Uterus (tissue), 4 donors: ENCODE measurements around the gene SYS1. TPM values are rescaled to one million over a fixed set of nuclear protein-coding genes. Genes with fewer than 3 reads are reported as not detected.

Experiments
- DNase-seq, 2 donors: peaks; one replicate each; pipeline ENCODE4 v3.0.0-alpha.2; 2019 to 2020
- H3K27ac ChIP-seq, 2 donors: fragments of 200-600 bp; sonication (generic); 1 replicate in 1 of 2; 2 replicates in 1 of 2; pipeline ENCODE4 v1.5.1; 2016 to 2018
- H3K27me3 ChIP-seq, 2 donors: fragments of 200-600 bp; sonication (generic); one replicate each; pipeline ENCODE4 v1.5.1; 2018 to 2019; ENCODE audit warnings: control low read depth in 1 of 2
- H3K36me3 ChIP-seq, 2 donors: fragments of 200-600 bp; sonication (generic); one replicate each; pipeline ENCODE4 v1.5.1; 2019; ENCODE audit warnings: control low read depth in 1 of 2
- H3K4me1 ChIP-seq, 2 donors: fragments of 200-600 bp; sonication (generic); one replicate each; pipeline ENCODE4 v1.5.1; 2018 to 2019; ENCODE audit warnings: control low read depth in 1 of 2
- H3K4me3 ChIP-seq, 2 donors: fragments of 200-600 bp; sonication (generic); 1 replicate in 1 of 2; 2 replicates in 1 of 2; pipeline ENCODE4 v1.5.1; 2018 to 2019; ENCODE audit warnings: mild to moderate bottlenecking in 1 of 2
- H3K9me3 ChIP-seq, 2 donors: fragments of 200-600 bp; sonication (generic); one replicate each; pipeline ENCODE4 v1.5.1; 2019; ENCODE audit warnings: control low read depth in 1 of 2
- POLR2A ChIP-seq, 2 donors: fragments of 450-650 bp; IDR thresholded peaks; one replicate each; pipeline ENCODE4 v1.6.1; 2016; ENCODE audit warnings: antibody characterized with exemption in 2 of 2, mild to moderate bottlenecking in 1 of 2, moderate library complexity in 1 of 2
- intact Hi-C: fragments of 100-400 bp; cut with DNase I; formaldehyde crosslinking; loops from one replicate; pipeline ENCODE4 v1.15.1; 2023; ENCODE audit warnings: low total_unique reads
- total RNA-seq, 4 donors: library from RNA; depleted of rRNA in 3 of 4; stranded (reverse); fragments of >200 nt in 3 of 4; gene quantifications; one replicate each; pipeline versions ENCODE4 v1.1.0 to v1.2.4, GENCODE V29; 2014 to 2023
- TF ChIP-seq, protein P1 (sequence below), 4 experiments: fragments of 200-600 bp in 2 of 4; fragments of 450-650 bp in 2 of 4; sonication (generic) in 2 of 4; IDR thresholded peaks; one replicate each; pipeline ENCODE4 v1.5.1; 2016 to 2019; ENCODE audit warnings: antibody characterized with exemption in 4 of 4, mild to moderate bottlenecking in 2 of 4, moderate library complexity in 1 of 4
- donor health status: DM: yes; HTN: yes; CAD: no.

Gene SYS1
- total RNA-seq, 4 donors from 2014 or later: 19.0 to 35.6 (median 25.0) TPM

DNA sequence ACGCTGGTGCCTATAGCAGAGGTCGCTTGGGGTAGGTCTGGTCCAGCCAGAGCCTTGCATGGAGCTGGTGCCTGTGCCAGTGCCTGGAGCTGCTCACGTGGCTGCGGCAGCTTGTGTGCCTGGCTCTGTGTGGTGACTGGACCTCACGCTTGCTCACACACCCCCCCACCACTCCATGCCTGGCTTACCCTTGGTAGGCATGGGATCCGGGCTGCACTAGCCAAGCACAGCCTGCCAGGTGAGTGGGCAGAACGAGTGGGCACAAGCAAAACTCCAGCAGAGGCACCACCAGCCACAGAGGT lies 32.1 kb downstream of the SYS1 start:
- no peak overlapping the region for H3K4me3 ChIP-seq
- intact Hi-C loops: no loop called here

DNA sequence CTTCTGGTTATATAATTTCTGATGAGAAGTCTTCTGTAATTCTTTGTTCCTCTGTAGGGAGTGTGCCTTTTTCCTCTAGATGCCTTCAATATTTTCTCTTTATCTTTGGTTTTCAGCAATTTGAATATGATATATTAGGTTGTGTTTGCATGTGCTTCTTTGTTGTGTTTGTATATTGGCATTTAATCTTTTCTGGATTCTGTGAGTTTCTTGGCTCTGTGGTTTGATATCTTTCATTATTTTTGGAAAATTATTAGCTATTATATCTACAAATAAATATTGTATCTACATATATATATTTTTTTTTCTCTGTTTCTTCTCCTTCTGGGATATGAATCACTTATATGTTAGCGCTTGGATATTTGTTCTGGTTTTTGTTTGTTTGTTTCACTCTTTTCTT lies 36.1 kb downstream of the SYS1 start:
- Histone ChIP-seq H3K27me3 (no peaks in the 10 kb centered on the region), H3K36me3 (no peaks in the 10 kb centered on the region), H3K4me3 (no peak overlapping the region), H3K9me3 (no peaks in the 10 kb centered on the region), H3K27ac (no peak overlapping the region), H3K4me1 (no peaks in the 10 kb centered on the region)
- intact Hi-C loops: no loop called here
- no peak for DNase-seq
- TF ChIP-seq POLR2A (IDR thresholded peaks at IDR 0.05): no peak
- TF ChIP-seq, protein P1, sequence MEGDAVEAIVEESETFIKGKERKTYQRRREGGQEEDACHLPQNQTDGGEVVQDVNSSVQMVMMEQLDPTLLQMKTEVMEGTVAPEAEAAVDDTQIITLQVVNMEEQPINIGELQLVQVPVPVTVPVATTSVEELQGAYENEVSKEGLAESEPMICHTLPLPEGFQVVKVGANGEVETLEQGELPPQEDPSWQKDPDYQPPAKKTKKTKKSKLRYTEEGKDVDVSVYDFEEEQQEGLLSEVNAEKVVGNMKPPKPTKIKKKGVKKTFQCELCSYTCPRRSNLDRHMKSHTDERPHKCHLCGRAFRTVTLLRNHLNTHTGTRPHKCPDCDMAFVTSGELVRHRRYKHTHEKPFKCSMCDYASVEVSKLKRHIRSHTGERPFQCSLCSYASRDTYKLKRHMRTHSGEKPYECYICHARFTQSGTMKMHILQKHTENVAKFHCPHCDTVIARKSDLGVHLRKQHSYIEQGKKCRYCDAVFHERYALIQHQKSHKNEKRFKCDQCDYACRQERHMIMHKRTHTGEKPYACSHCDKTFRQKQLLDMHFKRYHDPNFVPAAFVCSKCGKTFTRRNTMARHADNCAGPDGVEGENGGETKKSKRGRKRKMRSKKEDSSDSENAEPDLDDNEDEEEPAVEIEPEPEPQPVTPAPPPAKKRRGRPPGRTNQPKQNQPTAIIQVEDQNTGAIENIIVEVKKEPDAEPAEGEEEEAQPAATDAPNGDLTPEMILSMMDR (IDR thresholded peaks at IDR 0.05): no peak

More for the DNA sequence above, 32.1 kb downstream of the SYS1 start:
- H3K4me1 ChIP-seq: no peaks in the 10 kb centered on the region
- no peaks in the 10 kb centered on the region for H3K9me3 ChIP-seq
- TF ChIP-seq, protein P1 (IDR thresholded peaks at IDR 0.05): no peak
- no peak for TF ChIP-seq POLR2A (IDR thresholded peaks at IDR 0.05)
- DNase-seq: no peak
- H3K27me3 ChIP-seq: no peaks in the 10 kb centered on the region
- no peaks in the 10 kb centered on the region for H3K36me3 ChIP-seq
- no peak overlapping the region for H3K27ac ChIP-seq

DNA sequence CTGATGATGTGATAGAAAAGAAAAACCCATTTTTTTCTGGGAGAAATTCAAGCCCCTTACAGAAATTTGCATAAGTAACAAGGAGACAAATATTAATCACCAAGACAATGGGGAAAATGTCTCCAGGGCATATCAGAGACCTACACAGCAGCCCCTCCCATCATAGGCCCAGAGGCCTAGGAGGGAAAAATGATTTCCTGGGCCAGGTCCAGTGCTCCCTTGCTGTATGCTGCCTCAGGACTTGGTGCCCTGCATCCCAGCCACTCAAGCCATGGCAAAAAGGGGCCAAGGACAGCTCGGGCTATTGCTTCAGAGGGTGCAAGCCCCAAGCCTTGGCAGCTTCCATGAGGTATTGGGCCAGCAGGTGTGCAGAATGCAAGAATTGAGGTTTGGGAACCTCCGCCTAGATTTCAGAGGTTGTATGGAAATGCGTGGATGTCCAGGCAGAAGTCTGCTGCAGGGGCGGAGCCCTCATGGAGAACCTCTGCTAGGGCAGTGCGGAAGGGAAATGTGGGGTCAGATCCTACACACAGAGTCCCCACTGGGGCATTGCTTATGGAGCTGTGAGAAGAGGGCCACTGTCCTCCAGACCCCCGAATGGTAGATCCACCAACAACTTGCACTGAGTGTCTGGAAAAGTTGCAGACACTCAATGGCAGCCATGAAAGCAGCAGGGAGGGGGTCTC lies 37.5 kb downstream of the SYS1 start:
- no peak overlapping the region for H3K27ac ChIP-seq
- no peaks in the 10 kb centered on the region for H3K9me3 ChIP-seq
- no peaks in the 10 kb centered on the region for H3K4me1 ChIP-seq
- H3K4me3 ChIP-seq: no peak overlapping the region
- no peaks in the 10 kb centered on the region for H3K36me3 ChIP-seq
- intact Hi-C loops: no loop called here
- no peak for TF ChIP-seq POLR2A (IDR thresholded peaks at IDR 0.05)
- TF ChIP-seq, protein P1 (IDR thresholded peaks at IDR 0.05): no peak
- DNase-seq: no peak
- H3K27me3 ChIP-seq: no peaks in the 10 kb centered on the region

DNA sequence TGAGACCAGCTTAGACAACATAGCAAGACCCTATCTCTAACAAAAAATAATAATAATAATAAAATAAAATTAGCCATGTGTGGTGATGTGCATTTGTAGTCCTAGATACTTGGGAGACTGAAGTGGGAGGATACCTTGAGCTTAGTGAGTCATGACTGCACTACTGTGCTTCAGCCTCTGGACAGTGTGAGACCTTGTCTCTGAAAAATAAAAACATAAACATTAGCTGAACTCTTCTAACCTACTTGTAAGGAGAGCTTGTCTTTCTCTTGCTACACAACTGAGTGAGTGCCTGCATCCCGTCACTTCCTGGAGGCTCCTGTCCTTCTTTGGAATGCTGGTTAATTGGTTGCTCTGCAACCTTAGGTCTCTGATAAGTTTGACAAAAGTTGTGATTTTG lies 40.0 kb downstream of the SYS1 start:
- H3K9me3 ChIP-seq: no peaks in the 10 kb centered on the region
- no peak overlapping the region for H3K4me3 ChIP-seq
- H3K4me1 ChIP-seq: peaks cover 0 to under 1% of the 10 kb centered on the region in 2 donors
- DNase-seq: no peak
- TF ChIP-seq POLR2A (IDR thresholded peaks at IDR 0.05): no peak
- TF ChIP-seq, protein P1 (IDR thresholded peaks at IDR 0.05): no peak
- intact Hi-C loops: no loop called here
- no peaks in the 10 kb centered on the region for H3K27me3 ChIP-seq
- no peaks in the 10 kb centered on the region for H3K36me3 ChIP-seq
- H3K27ac ChIP-seq: peak overlapping the region; percentile 28 to 43

DNA sequence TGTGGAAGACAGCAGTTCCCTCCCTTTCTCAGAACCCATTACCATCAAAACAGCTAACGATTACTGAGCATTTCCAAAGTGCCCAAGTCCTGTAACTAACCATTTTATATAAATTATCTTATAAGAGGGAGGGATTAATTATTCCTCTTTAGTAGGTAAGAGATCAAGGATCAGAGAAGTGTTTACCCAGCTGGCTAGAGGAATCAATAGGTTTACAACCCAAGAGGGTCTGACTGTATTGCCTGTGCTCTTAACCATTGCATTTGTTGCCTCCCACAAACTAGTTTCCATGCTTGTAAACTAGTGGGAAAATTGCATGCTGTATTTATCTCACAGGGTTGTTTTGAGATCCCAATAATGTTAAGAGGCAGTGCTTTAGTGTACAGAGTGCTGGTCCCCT lies 41.5 kb downstream of the SYS1 start:
- H3K27me3 ChIP-seq: no peaks in the 10 kb centered on the region
- no peaks in the 10 kb centered on the region for H3K36me3 ChIP-seq
- no peak overlapping the region for H3K4me3 ChIP-seq
- H3K4me1 ChIP-seq: peaks cover 0 to 5% of the 10 kb centered on the region in 2 donors
- no peaks in the 10 kb centered on the region for H3K9me3 ChIP-seq
- no peak for DNase-seq
- no peak overlapping the region for H3K27ac ChIP-seq
- intact Hi-C loops: no loop called here
- TF ChIP-seq, protein P1 (IDR thresholded peaks at IDR 0.05): no peak
- TF ChIP-seq POLR2A (IDR thresholded peaks at IDR 0.05): no peak
